Limb (tissue), 2 donors: Measurements from ENCODE around the gene PCLO.
"Not testable (repeated sequence)": the region's sequence is repeated elsewhere in the genome, so short reads cannot be mapped to it uniquely, and the experiment has no call there.

Experiments used
- DNase-seq, 2 donors: peaks; one replicate each; pipeline ENCODE4 v3.0.0-alpha.2; 2016; ENCODE audit errors: extremely low spot score in 2 of 2

Gene PCLO

GRCh38 chr7:82965088-82966036, 197.3 kb downstream of the PCLO start:
- no peak for DNase-seq

- DNase-seq = no peak
Measured at GRCh38 chr7:82964150-82964882, 198.4 kb downstream of the PCLO start.

GRCh38 chr7:82961240-82961639, 201.4 kb downstream of the PCLO start:
- no peak for DNase-seq

- no peak for DNase-seq
Measured at GRCh38 chr7:82959528-82959927, 203.2 kb downstream of the PCLO start.

- no peak for DNase-seq
Measured at GRCh38 chr7:82957521-82957920, 205.2 kb downstream of the PCLO start.

- DNase-seq = no peak
Measured at GRCh38 chr7:82953324-82954027, 209.2 kb downstream of the PCLO start.

GRCh38 chr7:82950436-82950835, 212.2 kb downstream of the PCLO start:
- no peak for DNase-seq

GRCh38 chr7:82945480-82945879, 217.2 kb downstream of the PCLO start:
- no peak for DNase-seq

- DNase-seq = no peak
Measured at GRCh38 chr7:82945056-82945455, 217.6 kb downstream of the PCLO start.

- no peak for DNase-seq
Measured at GRCh38 chr7:82932516-82932915, 230.2 kb downstream of the PCLO start.

- DNase-seq = no peak
Measured at GRCh38 chr7:82926477-82926876, 236.2 kb downstream of the PCLO start.

- DNase-seq = no peak
Measured at GRCh38 chr7:82925331-82925730, 237.4 kb downstream of the PCLO start.

GRCh38 chr7:82906502-82906901, 256.2 kb downstream of the PCLO start:
- DNase-seq = no peak

GRCh38 chr7:82904871-82905270, 257.8 kb downstream of the PCLO start:
- no peak for DNase-seq

GRCh38 chr7:82901098-82901497, 261.6 kb downstream of the PCLO start:
- not testable (repeated sequence) for DNase-seq

- no peak for DNase-seq
Measured at GRCh38 chr7:82897500-82897899, 265.2 kb downstream of the PCLO start.

GRCh38 chr7:82894341-82894740, 268.3 kb downstream of the PCLO start:
- not testable (repeated sequence) for DNase-seq

- no peak for DNase-seq
Measured at GRCh38 chr7:82886324-82886723, 276.4 kb downstream of the PCLO start.

- DNase-seq = no peak
Measured at GRCh38 chr7:82865856-82866255, 296.8 kb downstream of the PCLO start.

- no peak for DNase-seq
Measured at GRCh38 chr7:82859106-82859850, 303.4 kb downstream of the PCLO start.

- DNase-seq = no peak
Measured at GRCh38 chr7:82851121-82851520, 311.6 kb downstream of the PCLO start.
